GM19043 (cell line): ENCODE results near the gene ZDHHC7.

Experiments
- ATAC-seq: cut with Tn5 transposase; IDR thresholded peaks from one replicate; pipeline ENCODE4 v1.9.1; 2021; ENCODE audit warnings: low read depth; ENCODE audit not compliant: unreplicated experiment

Gene ZDHHC7

GRCh38 chr16:84925092-84925772, 86.1 kb downstream of the ZDHHC7 start:
- no peak for ATAC-seq

- ATAC-seq, result no peak
These were observed 86.8 kb downstream of the ZDHHC7 start for GRCh38 chr16:84924331-84925091.
